Renal cortical epithelial cell (primary cell): Measurements from ENCODE around the gene HMOX2. TPM values are rescaled to one million over a fixed set of nuclear protein-coding genes. Genes with fewer than 3 reads are reported as not detected.

Experiments
- DNase-seq: peaks from one replicate; pipeline ENCODE4 v3.0.0-alpha.2; 2011; ENCODE audit warnings: low read depth
- total RNA-seq: library from RNA; depleted of rRNA; stranded (reverse); fragments of >200 nt; gene quantifications from 2 replicates; pipeline ENCODE4 v1.2.3, GENCODE V29; 2014

HMOX2 gene
- total RNA-seq, 1 donor from 2014 or later, result 71.0 TPM

DNA sequence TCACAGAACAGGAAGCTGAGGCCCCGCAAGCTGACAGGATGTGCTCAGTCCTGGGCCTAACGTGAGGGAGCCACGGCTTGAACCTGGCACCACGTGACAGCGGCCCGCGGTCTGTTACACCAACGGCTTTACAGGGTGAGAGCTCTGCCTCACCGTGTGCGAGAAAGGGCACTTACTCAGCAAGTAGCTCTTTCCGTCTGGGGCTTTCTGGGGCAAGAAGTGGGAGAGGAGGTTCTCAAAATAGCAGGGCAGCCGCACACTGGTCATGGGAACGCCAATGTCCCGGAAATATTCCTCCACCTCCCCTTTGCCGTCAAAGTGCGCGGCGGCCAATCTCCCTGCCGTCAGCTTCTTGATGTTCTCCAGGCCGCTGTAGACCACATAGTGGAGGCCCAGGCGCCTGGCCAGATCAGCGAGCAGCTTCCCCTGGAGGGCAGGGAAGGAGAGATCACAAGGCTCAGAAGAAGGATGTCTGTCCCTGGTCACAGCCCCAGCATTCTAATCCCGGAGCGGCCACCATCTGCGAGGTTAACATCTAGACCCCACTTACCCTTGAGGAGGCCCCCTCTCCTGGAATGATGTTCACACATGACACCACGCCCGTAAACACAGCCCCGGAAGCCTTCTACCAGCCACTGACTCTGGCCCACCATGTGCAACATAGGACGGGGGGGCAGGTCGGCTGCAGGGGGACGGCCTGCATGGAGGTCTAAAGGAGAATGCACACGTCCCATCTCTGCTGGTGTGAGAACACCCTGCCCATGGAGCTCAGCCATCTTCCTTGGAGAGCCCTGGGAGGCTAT is 10.0 kb upstream of the HMOX2 start:
- no peak for DNase-seq

DNA sequence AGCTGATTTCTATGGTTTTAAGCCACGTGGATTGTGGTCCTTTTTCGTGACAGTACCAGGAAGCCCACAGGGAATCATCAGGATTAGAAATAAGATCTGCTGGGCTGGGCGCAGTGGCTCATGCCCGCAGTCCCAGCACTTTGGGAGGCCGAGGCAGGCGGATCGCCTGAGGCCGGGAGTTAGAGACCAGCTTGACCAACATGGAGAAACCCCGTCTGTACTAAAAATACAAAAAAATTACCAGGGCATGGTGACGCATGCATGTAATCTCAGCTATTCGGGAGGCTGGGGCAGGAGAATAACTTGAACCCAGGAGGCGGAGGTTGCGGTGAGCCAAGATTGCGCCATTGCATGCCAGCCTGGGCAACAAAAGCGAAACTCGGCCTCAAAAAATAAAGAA is 8.3 kb upstream of the HMOX2 start:
- no peak for DNase-seq

DNA sequence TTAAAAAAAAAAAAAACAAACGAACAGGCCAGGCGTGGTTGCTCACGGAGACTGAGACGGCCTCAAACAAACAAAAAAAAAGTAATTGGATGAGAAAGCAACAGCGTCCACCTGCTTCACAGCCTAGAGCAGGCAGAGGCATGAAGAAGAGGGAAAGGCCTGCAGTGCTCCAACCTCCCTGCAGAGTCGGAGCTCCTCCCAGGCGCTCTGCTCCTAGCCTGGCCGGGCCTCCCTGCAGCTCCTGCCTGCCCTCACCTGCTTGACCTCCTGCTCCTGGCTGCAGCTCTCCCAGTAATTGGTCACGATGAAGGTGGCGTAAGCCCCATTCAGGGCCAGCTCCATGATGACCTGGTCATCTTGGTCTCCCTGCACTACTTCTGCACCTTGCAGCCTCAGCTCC is 7.2 kb upstream of the HMOX2 start:
- DNase-seq, result no peak

DNA sequence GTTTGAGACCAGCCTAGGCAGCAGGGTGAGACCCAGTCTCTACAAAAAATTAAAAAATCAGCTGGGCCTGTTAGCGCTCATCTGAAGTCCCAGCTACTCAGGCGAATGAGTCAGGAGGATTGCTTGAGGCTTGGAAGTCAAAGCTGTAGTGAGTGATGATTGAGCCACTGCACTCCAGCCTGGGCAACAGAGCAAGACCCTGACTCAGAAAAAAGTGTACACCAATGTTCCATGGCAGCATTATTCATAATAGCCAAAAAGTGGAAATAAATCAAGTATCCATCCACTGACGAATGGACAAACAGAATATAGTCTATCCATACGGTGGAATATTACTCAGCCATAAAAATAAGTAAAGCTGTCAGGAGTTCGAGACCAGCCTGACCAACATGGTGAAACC is 4.3 kb upstream of the HMOX2 start:
- DNase-seq, result no peak

DNA sequence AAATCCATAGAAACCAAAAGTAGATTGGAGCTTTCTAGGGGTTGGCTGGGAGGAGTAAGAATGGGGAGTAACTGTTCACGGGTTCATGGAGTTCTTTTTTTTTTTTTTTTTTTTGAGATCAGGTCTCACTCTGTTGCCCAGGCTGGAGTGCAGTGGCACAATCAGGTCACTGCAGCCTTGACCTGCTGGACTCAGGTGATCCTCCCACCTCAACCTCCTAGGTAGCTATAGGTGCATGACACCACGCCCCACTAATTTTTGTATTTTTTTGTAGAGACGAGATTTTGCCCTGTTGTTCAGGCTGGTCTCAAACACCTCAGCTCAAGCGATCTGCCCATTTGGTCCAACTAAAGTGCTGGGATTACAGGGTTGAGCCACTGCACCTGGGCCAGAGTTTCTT is 3.3 kb upstream of the HMOX2 start:
- no peak for DNase-seq

DNA sequence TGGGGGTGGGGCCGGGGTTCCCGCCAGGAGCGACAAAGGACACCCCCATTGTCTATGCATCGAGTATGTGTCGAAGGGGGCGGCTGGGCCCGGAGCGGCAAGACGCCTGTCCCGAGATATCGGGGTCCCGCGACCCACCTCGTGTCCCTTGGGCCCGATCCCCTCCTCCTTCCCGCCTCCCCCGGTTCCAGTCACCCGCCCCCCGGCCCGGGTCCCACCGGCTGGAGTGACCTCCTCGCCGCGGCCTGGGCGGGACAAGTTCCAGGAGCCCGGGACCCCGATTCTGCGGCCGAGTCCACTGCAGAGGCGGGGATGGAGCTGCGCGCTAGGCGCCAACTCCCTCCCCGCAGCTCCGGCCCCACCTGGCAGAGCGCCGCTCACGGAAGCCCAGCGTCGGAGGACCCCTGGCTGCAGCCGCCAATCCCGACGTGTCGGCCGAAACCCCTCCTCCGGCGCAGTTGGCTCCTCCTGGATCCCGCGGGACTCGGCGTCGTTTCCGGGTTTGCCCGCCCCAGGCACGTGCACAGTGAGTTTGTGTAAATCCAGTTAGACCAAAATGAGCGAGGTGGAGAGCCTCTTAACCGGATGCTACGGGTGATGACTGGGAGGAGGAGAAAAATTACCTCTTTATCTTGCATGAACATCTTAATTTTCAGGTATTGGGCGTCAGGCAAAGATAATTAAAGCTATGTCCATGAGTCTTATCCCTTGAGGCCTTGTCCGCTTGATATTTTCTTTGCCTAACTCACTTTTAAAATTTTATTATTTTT is 1.8 kb upstream of the HMOX2 start, which contains the start of gene NMRAL1:
Gene NMRAL1 (minus strand): TSS at position 434 of the 770 bp plus-strand sequence. CDS start 493 bp downstream, outside the sequence.
- peak; percentile 76 for DNase-seq

DNA sequence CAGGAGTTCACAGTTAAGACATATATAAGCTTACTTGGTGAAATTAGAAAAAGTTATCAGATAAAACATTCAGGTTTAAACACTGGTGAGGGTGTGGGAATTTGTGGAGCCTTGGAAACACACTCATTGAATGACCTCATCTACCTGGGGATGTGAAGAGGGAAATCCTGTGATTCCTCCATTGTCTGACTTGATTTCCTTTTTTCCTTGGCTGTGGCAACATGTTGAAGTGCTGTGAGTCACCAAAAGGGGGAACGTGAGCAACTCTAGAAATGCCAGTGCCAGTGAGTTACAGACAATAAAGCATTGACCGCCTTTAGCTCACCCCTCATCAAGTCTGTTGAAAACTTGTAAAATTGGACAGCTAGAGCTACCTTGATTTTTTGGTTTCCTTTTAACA is 1.8 kb downstream of the HMOX2 start:
- peak; percentile 86 for DNase-seq

DNA sequence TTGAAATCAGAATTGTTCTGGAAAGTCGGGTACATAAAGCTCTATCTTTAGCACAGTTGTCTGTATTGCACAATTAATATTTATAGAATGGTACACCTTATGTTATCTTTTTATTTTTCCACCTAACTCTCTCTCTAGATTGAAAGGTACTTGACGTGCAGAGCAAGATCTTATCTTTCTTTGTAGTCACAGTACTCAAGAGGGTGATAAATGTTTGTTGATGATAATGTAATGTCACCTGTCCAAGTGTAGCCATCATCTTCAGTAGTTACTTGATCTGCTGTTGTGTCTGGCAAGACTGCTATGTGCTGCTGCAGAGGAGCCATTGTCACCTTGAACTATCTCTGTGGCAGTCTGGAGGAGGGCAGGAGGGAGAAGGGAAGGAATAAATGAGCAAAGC is 5.3 kb downstream of the HMOX2 start:
- no peak for DNase-seq

DNA sequence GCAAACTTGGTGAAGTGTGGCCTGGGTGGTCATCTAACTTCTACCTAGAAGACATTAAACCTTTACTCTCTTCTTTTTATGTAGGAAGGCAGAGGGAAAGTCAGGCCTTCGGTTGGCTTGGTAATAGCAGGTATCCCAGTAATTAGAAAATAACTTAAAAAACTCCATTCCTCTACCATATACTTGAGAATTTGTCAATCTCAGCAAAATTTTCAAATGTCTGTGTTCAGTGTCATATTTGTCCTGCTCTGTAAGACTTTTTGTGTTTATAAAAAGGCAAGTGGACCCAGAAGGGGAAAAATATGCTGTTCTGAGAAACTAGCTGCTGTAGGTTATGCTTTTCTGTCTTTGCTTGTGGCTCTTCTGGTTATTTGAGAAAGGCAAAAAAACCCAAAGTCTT is 5.8 kb downstream of the HMOX2 start:
- DNase-seq, result no peak

DNA sequence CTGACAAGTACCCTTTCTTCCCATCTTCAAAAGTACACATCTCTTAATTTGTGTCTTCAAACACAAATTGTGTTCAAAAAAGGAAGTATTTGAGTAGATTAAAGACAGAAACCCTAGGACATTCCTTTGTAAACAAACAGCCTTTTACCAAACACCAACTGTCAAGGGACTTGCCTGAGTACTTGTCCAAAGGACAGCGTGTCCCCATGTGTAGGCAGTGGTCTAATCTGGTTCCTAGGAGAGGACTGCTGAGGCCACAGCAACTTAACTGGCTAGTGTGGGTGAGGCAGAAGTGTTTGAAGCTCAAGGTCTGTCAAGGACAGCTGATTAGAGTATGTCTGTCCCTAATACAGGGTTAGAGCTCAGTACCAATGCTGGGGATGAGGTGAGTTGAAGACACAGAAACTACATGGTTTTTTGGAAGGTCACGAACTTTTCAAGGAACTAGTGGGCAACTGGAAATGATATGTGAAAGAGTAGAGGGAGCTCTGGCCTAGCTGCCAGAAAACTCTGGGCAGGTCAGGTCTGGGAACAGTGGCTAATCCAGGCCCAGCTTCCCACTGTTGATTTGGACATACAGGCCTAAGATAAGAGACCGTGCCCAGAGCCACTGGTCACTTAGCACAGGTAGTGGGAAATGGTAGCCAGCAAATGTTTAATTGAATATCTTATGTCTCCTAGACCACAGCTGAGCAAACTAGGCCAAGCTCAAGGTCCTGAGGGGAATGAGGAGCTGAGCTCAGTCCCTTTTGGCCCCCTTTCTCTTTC is 10.1 kb downstream of the HMOX2 start:
- DNase-seq, result peak; percentile 22

DNA sequence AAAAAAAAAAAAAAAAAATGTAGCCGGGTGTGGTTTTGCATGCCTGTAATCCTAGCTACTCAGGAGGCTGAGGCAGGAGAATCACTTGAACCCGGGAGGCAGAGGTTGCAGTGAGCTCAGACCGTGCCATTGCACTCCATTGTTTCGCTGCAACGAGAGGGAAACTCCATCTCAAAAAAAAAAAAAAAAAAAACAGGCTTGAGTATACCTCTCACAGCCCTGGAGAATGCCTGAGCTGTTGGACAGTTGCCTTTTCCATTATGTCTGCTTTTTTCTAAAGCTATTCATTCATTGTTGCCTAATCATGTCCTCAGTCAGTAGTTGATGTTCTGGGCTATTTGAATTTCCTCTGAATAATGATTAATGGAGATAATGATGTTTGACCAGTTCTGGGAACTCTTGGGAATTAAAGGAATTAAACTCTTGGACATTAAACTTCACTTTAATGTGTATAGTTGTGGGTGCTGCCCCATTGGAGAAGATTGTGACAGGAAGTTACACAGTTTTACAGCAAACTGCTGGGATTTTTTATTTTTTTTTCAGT is 11.8 kb downstream of the HMOX2 start:
- peak; percentile 99 for DNase-seq

DNA sequence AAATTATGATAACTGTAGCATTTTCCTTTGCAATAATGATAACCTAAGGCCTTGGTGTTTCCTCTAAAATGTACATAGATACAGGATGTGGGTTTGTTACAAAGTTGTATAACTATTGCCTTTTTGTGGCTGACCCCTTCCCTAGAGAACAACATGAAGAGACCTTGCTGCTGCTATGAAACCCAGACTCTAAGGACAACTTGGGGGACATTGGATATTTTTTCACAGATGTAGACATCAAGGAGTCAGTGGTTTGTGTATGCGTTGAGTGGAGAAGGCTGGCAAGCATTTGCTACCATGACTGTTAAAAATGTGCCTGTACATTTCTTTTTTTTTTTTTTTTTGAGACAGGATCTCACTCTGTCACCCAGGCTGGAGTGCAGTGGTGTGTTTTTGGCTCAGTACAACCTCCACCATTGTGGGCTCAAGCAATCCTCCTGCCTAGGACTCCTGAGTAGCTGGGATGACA is 12.3 kb downstream of the HMOX2 start:
- no peak for DNase-seq

DNA sequence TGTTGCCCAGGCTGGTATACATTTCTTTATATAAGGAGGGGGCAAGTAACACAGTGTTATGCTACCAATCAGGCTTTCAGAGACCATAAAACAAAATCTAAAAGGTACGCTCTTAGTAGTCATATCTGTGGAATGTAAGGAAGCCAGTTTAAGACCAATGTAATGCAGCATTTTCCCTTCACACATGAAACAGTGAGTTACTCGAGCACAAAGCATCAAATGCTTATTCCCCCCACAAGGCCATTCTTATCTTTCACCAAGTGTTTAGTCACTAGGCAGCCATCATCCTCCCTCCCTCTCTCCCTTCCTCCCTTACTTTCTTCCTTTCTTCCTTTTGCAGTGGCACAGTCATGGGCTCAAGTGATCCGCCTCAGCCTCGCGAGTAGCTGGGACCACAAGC is 12.8 kb downstream of the HMOX2 start:
- DNase-seq, result peak; percentile 95

DNA sequence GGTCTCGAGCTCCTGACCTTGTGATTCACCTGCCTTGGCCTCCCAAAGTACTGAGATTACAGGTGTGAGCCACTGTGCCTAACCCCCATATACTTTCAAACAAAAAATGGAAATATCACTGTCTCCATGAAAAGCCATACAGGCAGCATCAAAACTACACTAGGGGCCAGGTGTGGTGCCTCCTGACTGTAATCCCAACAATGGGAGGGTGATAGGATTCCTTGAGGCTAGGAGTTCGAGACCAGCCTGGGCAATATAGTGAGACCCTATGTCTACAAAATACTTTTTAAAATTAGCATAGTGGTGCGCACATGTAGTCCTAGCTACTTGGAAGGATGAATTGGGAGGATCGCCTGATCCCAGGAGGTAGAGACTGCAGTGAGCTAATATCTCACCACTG is 15.7 kb downstream of the HMOX2 start:
- DNase-seq, result no peak

DNA sequence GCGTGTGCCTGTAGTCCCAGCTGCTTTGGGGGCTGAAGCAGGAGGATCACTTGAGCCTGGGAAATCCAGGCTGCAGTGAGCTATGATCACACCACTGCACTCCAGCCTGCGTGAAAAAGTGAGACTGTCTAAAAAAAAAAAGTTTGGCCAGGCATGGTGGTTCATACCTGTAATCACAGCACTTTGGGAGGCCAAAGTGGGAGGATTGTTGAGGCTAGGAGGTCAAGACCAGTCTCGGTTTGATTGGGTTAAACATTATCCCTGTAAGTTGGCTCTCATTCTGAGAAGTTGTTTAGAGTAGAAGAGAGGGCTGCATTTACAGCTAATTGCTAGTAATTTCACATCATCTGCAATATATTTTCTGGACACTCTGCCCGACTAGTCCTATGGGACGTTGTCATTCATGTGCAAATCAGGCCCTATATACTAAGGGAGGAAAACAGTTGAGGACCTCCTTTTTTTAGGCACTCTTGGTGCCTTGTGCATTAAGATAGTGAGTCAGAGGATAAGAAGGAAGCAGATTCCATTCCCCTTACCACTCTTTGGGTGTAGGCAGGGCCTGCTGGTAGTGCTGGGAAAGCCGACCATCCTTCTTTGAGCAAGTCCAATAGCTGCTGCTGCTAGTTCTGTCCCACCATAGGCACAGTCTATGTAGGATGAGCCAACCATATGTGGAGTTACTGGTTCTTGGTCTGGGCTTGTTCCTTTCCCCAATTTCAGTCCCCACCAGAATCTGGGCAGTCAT is 18.7 kb downstream of the HMOX2 start:
- DNase-seq, result peak; percentile 88

DNA sequence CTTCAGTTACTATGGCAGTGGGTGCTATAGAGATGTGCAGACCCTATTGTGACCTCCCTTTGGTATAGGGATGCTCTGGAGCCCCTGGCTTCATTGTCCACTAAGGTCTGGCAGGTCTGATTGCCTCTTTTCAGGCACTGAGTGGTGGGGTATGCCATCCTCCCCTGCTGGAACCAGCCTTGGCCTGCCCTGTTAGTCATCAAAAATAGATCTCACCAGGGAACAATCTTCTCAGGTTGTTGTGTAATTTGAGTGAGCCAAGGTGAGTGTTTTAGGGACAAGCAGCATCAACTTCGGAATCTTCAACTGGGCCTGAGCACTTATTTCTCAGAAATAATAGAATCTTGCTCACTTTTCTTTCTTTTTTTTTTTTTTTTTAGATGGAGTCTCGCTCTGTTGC is 19.6 kb downstream of the HMOX2 start:
- peak; percentile 66 for DNase-seq

DNA sequence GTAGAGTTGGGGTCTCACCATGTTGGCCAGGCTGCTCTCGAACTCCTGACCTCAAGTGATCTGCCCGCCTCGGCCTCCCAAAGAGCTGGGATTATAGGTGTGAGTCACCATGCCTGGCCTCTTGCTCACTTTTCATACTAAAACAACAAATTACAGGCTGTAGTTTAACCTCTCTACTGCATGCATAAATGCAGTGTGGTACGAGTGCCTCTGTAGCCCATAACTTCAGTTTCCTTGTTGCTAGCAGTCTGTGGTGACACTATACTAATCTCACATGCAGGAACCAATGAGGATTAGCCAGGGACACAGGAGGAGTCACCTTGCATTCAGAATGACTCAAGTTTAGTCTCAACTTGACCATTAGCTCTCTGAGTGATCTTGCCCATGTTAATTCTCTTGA is 20.1 kb downstream of the HMOX2 start:
- peak; percentile 92 for DNase-seq

DNA sequence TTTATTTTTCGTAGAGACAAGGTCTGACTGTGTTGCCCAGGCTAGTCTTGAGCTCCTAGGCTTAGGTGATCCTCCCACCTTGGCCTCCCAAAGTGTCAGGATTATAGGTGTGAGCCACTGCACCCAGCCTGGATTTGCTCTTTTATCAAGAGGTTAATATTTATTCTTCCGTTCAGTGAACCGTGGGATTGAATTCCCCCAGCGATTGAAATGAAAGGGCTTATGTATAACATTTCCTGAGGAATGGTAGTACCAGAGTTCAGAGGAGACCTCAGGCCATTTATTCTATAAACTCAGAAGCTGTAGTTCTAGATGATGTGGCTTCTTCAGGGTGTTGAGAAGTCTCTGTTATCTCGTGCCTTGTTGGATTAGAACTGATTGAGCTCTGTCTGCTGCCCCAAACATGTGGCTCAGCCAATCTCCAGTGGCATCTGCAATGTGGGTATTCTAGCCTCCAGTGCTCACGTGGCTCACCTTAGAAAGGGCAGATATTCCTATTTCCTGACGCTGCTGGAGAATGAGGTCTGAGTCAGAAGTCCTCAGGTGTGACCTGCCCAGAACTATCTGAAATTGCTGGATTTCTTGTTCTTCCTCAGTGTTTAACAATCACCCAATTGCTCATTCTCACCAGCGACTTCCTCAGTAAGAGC is 22.5 kb downstream of the HMOX2 start:
- peak; percentile 86 for DNase-seq

DNA sequence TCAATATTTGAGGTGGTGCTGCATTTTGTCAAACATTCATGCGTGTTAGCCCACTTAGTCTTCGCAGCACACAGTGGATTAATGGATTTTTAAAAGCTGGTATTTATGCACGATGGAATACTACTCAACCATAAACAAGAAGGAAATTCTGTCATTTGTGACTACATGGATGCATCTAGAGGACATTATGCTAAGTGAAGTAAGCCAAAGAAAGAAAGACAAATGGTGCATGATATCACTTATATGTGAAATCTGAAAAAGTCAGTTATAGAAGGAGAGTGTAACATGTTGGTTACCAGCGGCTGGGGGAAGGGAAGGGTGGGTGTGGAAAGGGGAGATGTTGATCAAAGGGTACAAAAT is 23.0 kb downstream of the HMOX2 start:
- no peak for DNase-seq

DNA sequence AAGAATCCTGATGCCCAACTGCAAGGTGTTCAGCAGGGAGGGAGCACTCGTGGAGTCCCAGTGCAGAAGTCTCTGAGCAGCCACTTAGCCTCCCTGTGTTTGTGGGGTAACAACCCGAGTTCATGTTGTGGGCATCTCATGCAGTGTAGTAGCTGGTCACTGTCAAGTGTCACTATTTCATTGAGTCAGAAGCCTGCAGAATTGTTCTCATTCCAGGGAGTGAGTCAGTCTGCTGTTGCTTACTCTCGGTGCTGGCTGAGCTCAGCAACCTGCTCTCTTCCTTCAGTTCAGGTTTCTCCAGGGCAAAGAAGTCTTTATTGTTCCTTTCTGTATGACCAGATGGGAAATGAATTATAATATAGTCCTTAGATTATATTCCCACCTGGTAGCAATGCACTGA is 24.1 kb downstream of the HMOX2 start:
- DNase-seq, result peak; percentile 92

DNA sequence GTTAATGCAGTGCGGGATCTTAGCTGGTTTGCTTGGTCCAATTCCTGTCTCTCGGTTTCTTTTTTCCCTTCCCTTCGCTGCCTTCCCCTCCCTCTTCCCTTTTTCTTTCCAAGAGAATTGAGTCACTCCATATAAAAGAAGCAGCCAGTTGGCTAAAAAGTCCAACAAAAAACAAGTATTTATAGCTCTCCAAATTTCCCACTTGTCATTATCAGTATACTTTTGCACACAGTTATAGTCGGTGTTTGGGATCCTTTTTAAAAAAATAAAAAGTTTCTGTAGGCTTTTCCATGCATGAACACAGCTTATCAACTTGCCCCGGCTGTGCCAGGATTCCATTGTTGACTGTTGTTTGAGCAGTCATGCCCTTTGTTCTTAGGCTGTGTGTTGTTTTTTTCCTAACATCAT is 24.9 kb downstream of the HMOX2 start:
- peak; percentile 33 for DNase-seq
